K562 (cell line): Measurements from ENCODE around the gene KCND2. TPM values are rescaled to one million over a fixed set of nuclear protein-coding genes. Genes with fewer than 3 reads are reported as not detected.

ENCODE experiments used
- ARID3A ChIP-seq: IDR thresholded peaks from 2 replicates; pipeline ENCODE4 v1.6.1; 2012; ENCODE audit warnings: low read depth, low read length, improper control_type of control experiment, borderline replicate concordance
- CGGBP1 ChIP-seq: fragments of 250-450 bp; sonication (Bioruptor Pico); IDR thresholded peaks from 2 replicates; pipeline ENCODE4 v1.9.0; 2021; ENCODE audit warnings: mild to moderate bottlenecking
- NCOR1 ChIP-seq: fragments of 450-650 bp; IDR thresholded peaks from 2 replicates; pipeline ENCODE4 v1.6.1; 2016; ENCODE audit warnings: mild to moderate bottlenecking, moderate library complexity
- POLR2G ChIP-seq: fragments of 200-400 bp; formaldehyde crosslinking; IDR thresholded peaks from 2 replicates; pipeline ENCODE4 v1.6.1; 2017; ENCODE audit warnings: low read depth, mild to moderate bottlenecking, antibody characterized with exemption, low read length, moderate library complexity
- TSHZ1 ChIP-seq: fragments of 250-450 bp; sonication (Bioruptor Pico); IDR thresholded peaks from 2 replicates; pipeline ENCODE4 v1.4.0; 2020; ENCODE audit warnings: mild to moderate bottlenecking, moderate library complexity
- ZMIZ1 ChIP-seq, 2 experiments: fragments of 150-350 bp in 1 of 2; IDR thresholded peaks; 2 replicates each; pipeline ENCODE4 v1.6.1; 2012 to 2016; ENCODE audit warnings: low read depth in 2 of 2, low read length in 2 of 2, mild to moderate bottlenecking in 1 of 2, moderate library complexity in 1 of 2
- ZNF41 ChIP-seq: fragments of 250-450 bp; sonication (Bioruptor Pico); conservative IDR thresholded peaks from 2 replicates; pipeline ENCODE4 v1.4.0; 2020; ENCODE audit warnings: mild to moderate bottlenecking
- ZNF431 ChIP-seq: sonication (generic); formaldehyde crosslinking; IDR thresholded peaks from 2 replicates; pipeline ENCODE4 v1.8.0; 2022; ENCODE audit warnings: mild to moderate bottlenecking, missing genetic modification reagents
- polyA plus RNA-seq, 8 experiments: library from polyadenylated mRNA; depleted of rRNA in 4 of 8; stranded (reverse) in 5 of 8; unstranded in 3 of 8; fragments of >200 nt; fragmentation: Nextera tagmentation in 2 of 8; fragmentation: Illumina TruSeq in 1 of 8; extraction: Ambion mirVana in 2 of 8; extraction: Trizol in 1 of 8; gene quantifications; 2 replicates each; pipeline versions ENCODE4 v1.2.1 to v1.2.3, GENCODE V29; 2011 to 2014; ENCODE audit warnings: inconsistent platforms in 1 of 8, missing spikeins in 1 of 8
- total RNA-seq, 7 experiments: library from RNA; depleted of rRNA in 6 of 7; stranded (reverse); fragments of >200 nt in 6 of 7; fragmentation: Illumina TruSeq in 2 of 7; extraction: Trizol in 2 of 7; gene quantifications; 2 replicates each; pipeline versions ENCODE4 v1.2.1 to v1.2.3, GENCODE V29; 2011 to 2021; ENCODE audit warnings: low replicate concordance in 1 of 7

Gene KCND2
- total and polyA plus RNA-seq, 9 of the 15 experiments (the other 6 are each of a cell fraction or from before 2014, with no cell fraction given): 0.03 to 0.12 TPM; not detected in 7

- TF ChIP-seq ZMIZ1 (IDR thresholded peaks at IDR 0.05; ENCODE audit: low read depth in 2 of 2, low read length in 2 of 2) (no peak), TSHZ1 (no peak), ZNF41 (CRISPR knock-in tag) (no peak), NCOR1 (no peak), ZNF431 (CRISPR knock-in tag) (no peak), ARID3A (no peak), POLR2G (no peak), CGGBP1 (CRISPR knock-in tag) (no peak)
Measured at GRCh38 chr7:120402079-120402767, 129.2 kb downstream of the KCND2 start (continued).
